CD4-positive, alpha-beta T cell treated with Interleukin-4 for 4 hours (primary cell): ENCODE data around the gene RELA.
"Not testable (repeated sequence)": the region's sequence is repeated elsewhere in the genome, so short reads cannot be mapped to it uniquely, and the experiment has no call there.

Experiments
- DNase-seq: peaks from one replicate; pipeline ENCODE4 v3.0.0-alpha.2; 2020

The RELA gene

GRCh38 chr11:65663639-65664200, 1.0 kb upstream of the RELA start:
- DNase-seq = peak; percentile 52

GRCh38 chr11:65662247-65662798, 393 bp downstream of the RELA start:
- no peak for DNase-seq

GRCh38 chr11:65661599-65662246, 993 bp downstream of the RELA start:
- no peak for DNase-seq

GRCh38 chr11:65660908-65661307, 1.8 kb downstream of the RELA start:
- DNase-seq = not testable (repeated sequence)

- DNase-seq = no peak
These were observed 2.7 kb downstream of the RELA start for GRCh38 chr11:65660038-65660437.

GRCh38 chr11:65658174-65659021, 4.3 kb downstream of the RELA start:
- DNase-seq = no peak

- no peak for DNase-seq
These were observed 5.3 kb downstream of the RELA start for GRCh38 chr11:65657426-65657825.

GRCh38 chr11:65655570-65656332, 7.0 kb downstream of the RELA start:
- DNase-seq = no peak

- no peak for DNase-seq
These were observed 8.1 kb downstream of the RELA start for GRCh38 chr11:65654375-65655349.

- DNase-seq = no peak
These were observed 9.2 kb downstream of the RELA start for GRCh38 chr11:65653229-65654225.

GRCh38 chr11:65652511-65653228, 10.0 kb downstream of the RELA start:
- DNase-seq = peak; percentile 94

- DNase-seq = no peak
These were observed 10.9 kb downstream of the RELA start for GRCh38 chr11:65651589-65652510.

GRCh38 chr11:65651339-65651588, 11.5 kb downstream of the RELA start:
- DNase-seq = no peak

- no peak for DNase-seq
These were observed 12.0 kb downstream of the RELA start for GRCh38 chr11:65650547-65651338.

- no peak for DNase-seq
These were observed 12.8 kb downstream of the RELA start for GRCh38 chr11:65649656-65650546.

- no peak for DNase-seq
These were observed 13.7 kb downstream of the RELA start for GRCh38 chr11:65648997-65649493.
